Stimulated activated CD4-positive, alpha-beta T cell treated with anti-CD3 and anti-CD28 coated beads, Interleukin-1b, Interleukin-23, amount 100 ng/mL, for 1 hour (primary cell): ENCODE data around the gene EML2.
A peak's percentile ranks its signal among the peaks of the same experiment; 100 is the strongest.
"Not testable (repeated sequence)": the region's sequence is repeated elsewhere in the genome, so short reads cannot be mapped to it uniquely, and the experiment has no call there.

Source experiments
- DNase-seq, 2 donors: peaks; one replicate each; pipeline ENCODE4 v3.0.0-alpha.2; 2020; ENCODE audit warnings: low read depth in 2 of 2

The EML2 gene

DNA sequence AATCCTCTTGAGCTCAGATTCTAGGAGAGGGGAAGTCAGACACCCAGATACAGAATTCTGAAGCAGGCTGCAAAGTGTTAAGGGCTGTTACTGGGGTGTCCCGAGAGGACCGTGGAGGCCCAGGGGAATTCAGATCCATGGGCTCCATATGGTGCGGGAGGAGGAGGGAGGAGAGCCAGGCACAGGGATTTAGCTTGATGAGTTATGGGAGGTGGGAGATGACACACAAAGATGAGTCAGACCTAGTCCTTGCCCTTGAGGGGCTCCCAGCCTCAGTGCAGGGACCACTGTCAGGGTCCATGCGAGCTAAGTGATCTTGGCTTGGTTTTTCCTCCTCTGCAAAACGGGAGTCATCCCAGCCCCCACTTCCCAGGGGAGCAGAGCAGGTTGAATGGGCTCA lies 14.4 kb upstream of the EML2 start:
- no peak for DNase-seq

GRCh38 chr19:45650722-45651121 lies 11.5 kb upstream of the EML2 start:
- no peak for DNase-seq

- DNase-seq, result no peak
Observed at GRCh38 chr19:45646345-45646698, 7.1 kb upstream of the EML2 start.

- peak in 1 of 2 donors; percentile 56 for DNase-seq
Observed at GRCh38 chr19:45645631-45646344, 6.6 kb upstream of the EML2 start.

GRCh38 chr19:45645068-45645630 lies 6.0 kb upstream of the EML2 start:
- no peak for DNase-seq

DNA sequence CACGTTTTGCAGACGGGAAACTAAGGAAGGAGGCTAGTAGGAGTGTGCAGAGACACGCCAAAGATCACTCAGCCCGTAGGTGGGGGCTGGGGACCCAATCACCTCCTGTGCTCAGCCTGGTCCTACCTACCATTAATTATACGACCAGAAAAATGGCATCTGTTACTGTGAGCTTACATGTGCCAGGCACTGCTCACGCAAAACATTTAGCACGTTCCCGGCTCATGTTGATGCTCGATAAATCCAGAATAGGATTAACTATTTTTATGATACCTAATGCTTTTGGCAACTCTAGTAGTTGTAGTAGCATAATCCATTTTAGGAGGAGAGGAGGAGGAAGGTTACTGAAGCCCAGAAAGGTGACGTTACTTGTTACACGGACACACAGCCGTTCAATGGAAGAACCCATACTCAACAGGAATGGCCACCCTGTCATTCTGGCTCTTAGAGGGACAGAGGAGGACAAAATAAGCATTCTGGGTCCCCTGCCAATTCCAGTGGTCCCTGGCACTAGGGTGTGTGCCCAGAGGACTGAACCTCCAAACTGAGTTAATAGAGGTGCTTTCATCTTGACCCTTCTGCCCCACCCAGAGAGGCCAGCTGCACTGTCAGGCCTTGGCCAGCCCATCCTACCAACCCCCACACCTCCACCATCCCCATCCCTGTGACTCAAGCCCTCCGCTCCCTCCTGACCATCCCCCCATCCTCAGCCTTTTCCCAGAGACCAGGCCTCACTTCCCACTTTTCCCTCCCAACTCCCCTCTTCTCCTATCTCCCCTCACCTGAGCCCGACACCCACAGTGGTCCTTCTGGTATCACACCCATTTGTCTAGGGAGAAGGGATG lies 5.0 kb upstream of the EML2 start:
- no peak for DNase-seq

- peak; percentile 77 to 96 for DNase-seq
Observed at GRCh38 chr19:45643024-45643926, 4.1 kb upstream of the EML2 start.

DNA sequence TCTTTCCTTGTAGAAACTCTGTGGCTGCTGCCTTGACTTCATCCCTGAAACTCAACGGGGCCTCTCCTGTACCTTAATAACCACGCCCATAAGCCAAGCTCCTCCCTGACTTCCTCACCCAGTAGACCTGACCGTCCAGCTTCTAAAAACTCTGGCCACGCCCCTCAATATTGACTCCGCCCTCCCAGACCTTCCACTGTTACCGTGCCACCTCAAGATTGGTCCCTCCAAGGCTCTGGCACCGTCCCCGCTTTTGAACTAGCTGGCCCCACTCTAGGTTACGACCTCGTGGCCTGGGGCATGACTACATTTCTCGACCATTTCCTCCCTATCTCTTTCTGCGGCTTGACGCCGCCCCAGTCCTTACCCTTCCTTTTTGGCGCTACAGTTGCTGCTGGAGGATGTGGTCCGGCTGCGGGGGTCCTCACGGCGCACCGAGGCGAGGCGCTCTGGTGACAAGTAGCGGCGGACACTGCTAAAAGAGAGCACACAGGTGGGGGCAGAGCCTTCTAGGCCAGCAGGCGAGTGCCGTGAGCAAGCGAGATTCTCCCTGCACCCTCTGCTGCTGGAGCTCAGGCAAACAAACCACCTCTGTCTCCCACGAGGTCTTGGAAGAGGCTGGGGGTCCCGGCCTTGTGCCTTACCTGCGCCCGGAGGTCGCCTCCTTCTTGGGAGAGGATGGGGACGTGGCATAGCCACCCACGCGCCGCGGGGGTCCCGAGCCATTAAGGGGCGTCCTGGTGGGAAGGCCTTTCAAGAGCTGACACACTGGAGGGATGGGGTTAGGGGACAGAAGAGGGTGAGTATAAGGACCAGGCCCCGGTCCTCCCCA lies 2.3 kb upstream of the EML2 start:
- peak in 1 of 2 donors; percentile 57 for DNase-seq

GRCh38 chr19:45640849-45641273 lies 1.7 kb upstream of the EML2 start:
- peak in 1 of 2 donors; percentile 21 for DNase-seq

DNA sequence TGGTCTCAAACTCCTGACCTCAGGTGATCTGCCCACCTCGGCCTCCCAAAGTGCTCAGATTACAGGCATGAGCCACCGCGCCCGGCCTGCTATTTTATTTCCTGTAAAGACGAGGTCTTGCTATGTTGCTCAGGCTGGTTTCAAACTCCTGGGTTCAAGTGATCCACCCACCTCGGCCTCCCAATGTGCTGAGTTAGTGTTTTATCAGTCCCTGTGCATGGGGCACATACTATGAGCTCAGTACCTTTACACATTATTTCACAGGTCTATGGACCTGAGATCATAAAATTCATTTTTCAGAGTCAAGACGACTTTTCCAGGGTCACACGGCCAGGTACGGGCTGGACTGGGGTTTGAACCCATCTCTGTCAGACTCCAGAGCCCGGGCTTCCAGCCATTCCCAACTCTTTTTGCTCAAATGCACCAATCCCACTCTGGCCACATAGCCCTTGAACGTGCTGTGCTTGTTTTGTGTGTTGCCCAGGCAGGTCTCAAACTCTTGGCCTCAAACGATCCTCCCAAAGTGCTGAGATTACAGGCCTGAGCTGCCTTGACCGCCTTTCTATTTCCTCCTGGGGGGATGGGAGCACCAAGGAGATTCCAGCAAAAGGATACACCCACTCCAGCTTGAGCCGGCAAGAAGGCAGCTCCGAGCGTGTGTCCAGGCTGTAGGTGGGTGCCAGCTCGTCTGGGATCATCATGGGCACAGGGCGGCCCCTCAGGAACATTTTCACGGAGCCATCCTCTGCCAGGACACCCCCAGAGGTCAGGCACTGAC lies 1.1 kb downstream of the EML2 start:
- no peak for DNase-seq

DNA sequence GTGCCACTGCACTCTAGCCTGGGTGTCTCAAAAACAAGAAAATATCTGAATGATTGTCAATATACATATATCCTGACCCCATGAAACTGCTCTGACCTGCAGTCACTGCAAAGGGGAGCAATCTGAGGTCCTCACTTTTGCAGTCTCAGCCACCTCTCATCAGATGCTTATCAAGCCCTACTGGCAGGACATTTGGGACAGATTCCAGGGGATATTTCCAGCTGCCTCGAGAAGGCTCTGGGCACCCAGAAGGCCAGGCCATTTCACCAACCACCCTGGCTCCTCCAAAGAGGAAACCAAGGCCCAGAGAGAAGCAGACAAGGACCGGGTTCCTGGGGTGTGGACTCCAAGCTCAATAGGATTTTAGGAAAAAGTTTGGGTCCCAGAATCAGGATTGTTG lies 2.3 kb downstream of the EML2 start:
- DNase-seq, result no peak

GRCh38 chr19:45636275-45636674 lies 2.9 kb downstream of the EML2 start:
- no peak for DNase-seq

GRCh38 chr19:45632468-45633196 lies 6.6 kb downstream of the EML2 start:
- DNase-seq, result peak in 1 of 2 donors; percentile 38

DNA sequence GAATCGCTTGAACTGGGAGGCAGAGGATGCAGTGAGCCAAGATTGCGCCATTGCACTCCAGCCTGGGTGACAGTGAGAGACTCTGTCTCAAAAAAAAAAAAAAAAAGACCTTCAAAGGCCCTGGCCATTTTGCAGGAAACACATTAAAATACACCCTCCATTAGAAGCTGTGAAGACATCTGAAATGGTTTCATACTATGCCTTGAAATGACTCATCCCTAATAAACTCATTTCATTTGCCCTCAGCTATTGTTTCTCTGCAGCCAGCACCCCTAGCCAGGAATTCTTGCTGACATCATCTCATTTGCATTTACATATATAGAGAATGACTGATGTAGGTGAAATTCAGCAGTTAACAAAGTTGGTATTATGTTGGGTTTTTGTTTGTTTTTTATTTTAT lies 8.7 kb downstream of the EML2 start:
- no peak for DNase-seq

DNA sequence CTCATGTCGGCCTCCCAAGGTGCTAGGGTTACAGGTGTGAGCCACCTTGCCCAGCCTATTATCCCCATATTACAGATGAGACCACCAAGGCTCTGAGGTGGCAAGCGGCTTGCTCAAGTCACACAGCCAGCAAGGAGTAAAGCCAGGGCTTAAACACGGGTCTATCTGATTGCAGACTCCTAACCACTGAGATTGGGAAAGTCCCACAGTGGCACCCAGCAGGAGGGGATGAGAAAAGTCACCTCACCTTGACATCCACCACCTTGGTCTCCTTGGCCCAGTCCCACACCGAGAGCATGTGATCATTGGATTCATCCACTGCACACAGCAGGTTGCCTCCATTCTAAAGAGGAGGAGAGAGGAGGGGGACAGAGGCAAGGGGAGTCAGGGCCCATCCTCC lies 9.5 kb downstream of the EML2 start:
- DNase-seq, result no peak

DNA sequence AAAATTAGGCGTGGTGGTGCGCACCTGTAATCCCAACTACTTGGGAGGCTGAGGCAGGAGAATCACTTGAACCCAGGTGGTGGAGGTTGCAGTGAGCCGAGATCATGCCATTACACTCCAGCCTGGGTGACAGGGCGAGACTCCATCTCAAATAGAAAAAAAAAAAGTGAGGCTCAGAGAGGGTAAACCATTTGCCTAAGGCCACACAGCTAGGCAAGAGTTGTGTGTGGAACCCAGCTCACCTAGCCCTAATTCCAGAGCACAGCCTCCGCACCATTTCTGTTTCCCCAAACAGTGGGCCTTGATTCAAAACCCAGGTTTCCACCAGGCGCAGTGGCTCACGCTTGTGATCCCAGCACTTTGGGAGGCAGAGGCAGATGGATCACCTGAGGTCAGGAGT lies 11.0 kb downstream of the EML2 start:
- DNase-seq, result not testable (repeated sequence)

GRCh38 chr19:45623984-45624383 lies 15.2 kb downstream of the EML2 start:
- no peak for DNase-seq

- DNase-seq, result no peak
Observed at GRCh38 chr19:45621976-45622503, 17.2 kb downstream of the EML2 start.

- no peak for DNase-seq
Observed at GRCh38 chr19:45621389-45621788, 17.8 kb downstream of the EML2 start.
